Transverse colon (tissue), 4 donors: ENCODE data around the gene RPTOR. TPM values are rescaled to one million over a fixed set of nuclear protein-coding genes. Genes with fewer than 3 reads are reported as not detected.

Experiments used
- DNase-seq: peaks from one replicate; pipeline ENCODE4 v3.0.0-alpha.2; 2019
- H3K27ac ChIP-seq, 4 donors: fragments of 200-600 bp; sonication (generic); 2 replicates each; pipeline ENCODE4 v1.5.1; 2016 to 2018; ENCODE audit warnings: inconsistent platforms in 4 of 4
- H3K27me3 ChIP-seq: fragments of 200-600 bp; sonication (generic); 2 replicates; pipeline ENCODE4 v1.5.1; 2017; ENCODE audit warnings: inconsistent platforms
- H3K36me3 ChIP-seq, 4 donors: fragments of 200-600 bp; sonication (generic); 2 replicates each; pipeline ENCODE4 v1.5.1; 2017 to 2019; ENCODE audit warnings: inconsistent platforms in 4 of 4
- H3K4me1 ChIP-seq, 4 donors: fragments of 200-600 bp; sonication (generic); 2 replicates each; pipeline ENCODE4 v1.5.1; 2017 to 2020; ENCODE audit warnings: inconsistent platforms in 4 of 4
- H3K4me3 ChIP-seq, 4 donors: fragments of 200-600 bp; sonication (generic); 1 replicate in 1 of 4; 2 replicates in 3 of 4; pipeline versions ENCODE4 v1.5.1 to v1.6.1; 2017 to 2019; ENCODE audit warnings: inconsistent platforms in 4 of 4
- H3K9me3 ChIP-seq, 2 donors: fragments of 200-600 bp; sonication (generic); 2 replicates each; pipeline ENCODE4 v1.5.1; 2017 to 2019; ENCODE audit warnings: inconsistent platforms in 2 of 2
- CTCF ChIP-seq, 5 experiments: fragments of 200-600 bp in 3 of 5; fragments of 450-650 bp in 2 of 5; sonication (generic) in 3 of 5; IDR thresholded peaks; 1 replicate in 2 of 5; 2 replicates in 3 of 5; pipeline ENCODE4 v1.5.1; 2016 to 2017; ENCODE audit warnings: antibody characterized with exemption in 5 of 5, inconsistent platforms in 3 of 5, mild to moderate bottlenecking in 2 of 5, moderate library complexity in 1 of 5
- EP300 ChIP-seq: sonication (generic); formaldehyde crosslinking; IDR thresholded peaks from one replicate; pipeline ENCODE4 v1.6.1; 2017; ENCODE audit warnings: antibody characterized with exemption, low read depth
- POLR2A ChIP-seq: fragments of 450-650 bp; IDR thresholded peaks from one replicate; pipeline ENCODE4 v1.6.1; 2016; ENCODE audit warnings: antibody characterized with exemption, mild to moderate bottlenecking, moderate library complexity
- POLR2AphosphoS5 ChIP-seq, 3 donors: sonication (generic); formaldehyde crosslinking; IDR thresholded peaks; one replicate each; pipeline ENCODE4 v1.6.1; 2016; ENCODE audit warnings: antibody characterized with exemption in 3 of 3
- WGBS, 2 donors: methylation state at CpG; one replicate each; pipeline ENCODE4 v1.1.5; 2018; ENCODE audit warnings: low coverage in 1 of 2; 5-methylcytosine and 5-hydroxymethylcytosine counted together
- in situ Hi-C, 4 donors: fragments of 200-750 bp; cut with MboI; loops; one replicate each; pipeline versions ENCODE4 v1.15.0 to v1.15.1; 2017; ENCODE audit warnings: low sequenced_read_pairs in 3 of 4, low pct_ligation_motif_present in 1 of 4, low pct_unique_long_range_greater_than_20kb in 1 of 4
- intact Hi-C: fragments of 100-400 bp; cut with DNase I; formaldehyde crosslinking; loops from one replicate; pipeline ENCODE4 v1.15.1; 2023; ENCODE audit warnings: low total_unique reads
- total RNA-seq, 4 donors: library from RNA; depleted of rRNA; stranded (reverse); fragments of >200 nt; gene quantifications; one replicate each; pipeline ENCODE4 v1.1.0, GENCODE V29; 2016

RPTOR gene
- total RNA-seq, 4 donors from 2014 or later: 28.9 to 79.3 (median 48.0) TPM

DNA sequence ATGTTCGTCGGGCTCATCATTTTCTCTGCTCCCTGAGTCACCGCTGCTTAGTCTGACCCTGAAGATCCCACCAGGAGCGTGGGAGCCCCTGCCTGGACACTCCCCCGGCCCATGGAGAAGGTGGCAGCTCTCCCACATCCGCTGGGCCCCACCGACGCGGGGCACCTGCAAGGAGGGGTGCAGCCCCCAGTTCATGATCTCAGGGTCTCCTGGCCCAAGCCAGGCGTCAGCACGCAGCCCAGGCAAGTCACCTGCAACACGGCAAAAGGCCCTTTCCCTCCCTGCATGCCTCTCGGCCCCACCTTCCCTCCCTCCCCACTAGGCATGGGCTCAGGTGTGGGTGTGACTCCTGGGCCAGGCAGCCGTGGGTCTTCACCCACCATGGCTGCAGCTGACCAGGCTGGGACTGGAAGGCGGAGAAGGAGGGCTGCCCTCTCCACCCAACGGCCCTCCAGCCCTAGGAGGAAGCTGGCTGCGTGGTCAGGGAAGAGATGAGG is 437.3 kb downstream of the RPTOR start:
- TF ChIP-seq EP300 (no peak), POLR2A (no peak), POLR2AphosphoS5 (IDR thresholded peaks at IDR 0.05) (no peak), CTCF (IDR thresholded peaks at IDR 0.05) (no peak)
- H3K4me1 ChIP-seq: peaks cover 3 to 10% (median 9%) of the 10 kb centered on the region in 4 donors
- peaks cover 16% of the 10 kb centered on the region for H3K27me3 ChIP-seq
- no peak overlapping the region for H3K4me3 ChIP-seq
- no peak overlapping the region for H3K27ac ChIP-seq
- no peaks in the 10 kb centered on the region for H3K9me3 ChIP-seq
- no peaks in the 10 kb centered on the region for H3K36me3 ChIP-seq
- WGBS, 2 donors: 59% methylated on average over 17 of the region's 17 CpGs; no CpG with 5 or more reads in 1 of the 2 donors
- DNase-seq: no peak
- intact Hi-C loops: loop anchor here (2.0 to 5.0 kb wide), 2 partner anchors 120 to 555 kb away; no protein-coding TSS in a partner anchor
- in situ Hi-C loops: loop anchor here in 2 of 4 donors (10.0 kb wide), 2 partner anchors 547 to 557 kb away; no protein-coding TSS in a partner anchor

DNA sequence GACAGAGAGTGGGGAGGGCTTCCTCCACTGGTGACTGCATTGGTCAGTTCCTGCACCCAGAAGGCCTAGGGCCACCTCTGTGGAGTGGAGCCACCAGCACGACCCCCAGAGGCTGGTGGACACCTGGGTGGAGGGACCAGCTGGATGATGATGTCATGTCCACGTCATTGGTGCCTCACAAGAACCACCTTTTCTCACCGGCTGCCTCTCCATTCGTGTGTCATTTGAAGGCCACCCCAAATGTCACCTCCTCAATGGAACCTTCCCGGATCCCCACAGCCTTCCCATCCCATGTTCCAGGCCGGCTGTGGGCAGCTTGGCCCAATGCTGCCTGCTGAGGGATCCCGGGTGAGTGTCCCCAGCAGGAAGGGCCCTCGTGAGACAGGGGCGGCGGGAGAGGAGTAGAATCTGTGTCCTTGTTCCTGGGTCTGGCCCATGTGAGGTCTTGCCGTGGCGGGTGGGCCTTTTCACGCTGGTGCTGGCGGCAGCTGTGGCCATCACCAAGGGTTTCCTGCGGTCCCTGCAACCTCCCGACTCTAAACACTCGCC is 437.9 kb downstream of the RPTOR start:
- no peak overlapping the region for H3K4me3 ChIP-seq
- no peaks in the 10 kb centered on the region for H3K36me3 ChIP-seq
- in situ Hi-C loops: loop anchor here in 2 of 4 donors (10.0 kb wide), 2 partner anchors 548 to 558 kb away; no protein-coding TSS in a partner anchor
- peaks cover 16% of the 10 kb centered on the region for H3K27me3 ChIP-seq
- H3K27ac ChIP-seq: no peak overlapping the region
- no peaks in the 10 kb centered on the region for H3K9me3 ChIP-seq
- 76% methylated on average over 17 of the region's 17 CpGs; no CpG with 5 or more reads in 1 of the 2 donors for WGBS, 2 donors
- TF ChIP-seq POLR2A: no peak
- no peak for TF ChIP-seq CTCF (IDR thresholded peaks at IDR 0.05)
- TF ChIP-seq EP300: no peak
- no peak for TF ChIP-seq POLR2AphosphoS5 (IDR thresholded peaks at IDR 0.05)
- H3K4me1 ChIP-seq: peaks cover 3 to 10% (median 9%) of the 10 kb centered on the region in 4 donors
- intact Hi-C loops: loop anchor here (5.0 kb wide), 1 partner anchor 120 kb away; no protein-coding TSS in a partner anchor
- no peak for DNase-seq

DNA sequence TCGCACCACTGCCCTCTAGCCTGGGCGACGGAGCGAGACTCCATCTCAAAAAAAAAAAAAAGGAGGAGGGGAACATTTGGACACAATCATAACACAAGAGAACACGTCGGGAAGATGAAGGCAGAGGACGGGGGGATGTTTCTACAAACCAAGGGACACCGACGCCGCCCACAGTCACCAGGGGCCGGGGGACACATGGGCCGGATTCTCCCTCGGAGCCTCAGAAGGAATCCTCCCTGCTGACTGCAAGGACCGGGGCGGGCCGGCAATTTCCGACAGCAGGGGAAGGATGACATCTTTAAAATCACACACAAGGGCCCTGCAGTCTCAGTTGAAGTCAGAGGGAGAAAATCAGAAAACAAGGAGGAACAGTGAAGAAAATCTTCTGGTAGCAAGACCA is 438.9 kb downstream of the RPTOR start:
- H3K27ac ChIP-seq: peak overlapping the region in 1 of 4 donors; percentile 61
- 73 to 80% methylated on average over 8 to 17 of the region's 17 CpGs for WGBS, 2 donors
- H3K4me3 ChIP-seq: no peak overlapping the region
- intact Hi-C loops: loop anchor here (5.0 kb wide), 1 partner anchor 121 kb away; no protein-coding TSS in a partner anchor
- DNase-seq: no peak
- peaks cover 16% of the 10 kb centered on the region for H3K27me3 ChIP-seq
- H3K36me3 ChIP-seq: no peaks in the 10 kb centered on the region
- no peak for TF ChIP-seq CTCF (IDR thresholded peaks at IDR 0.05)
- no peak for TF ChIP-seq POLR2AphosphoS5 (IDR thresholded peaks at IDR 0.05)
- TF ChIP-seq POLR2A: no peak
- no peak for TF ChIP-seq EP300
- no peaks in the 10 kb centered on the region for H3K9me3 ChIP-seq
- in situ Hi-C loops: loop anchor here in 2 of 4 donors (10.0 kb wide), 2 partner anchors 549 to 559 kb away; no protein-coding TSS in a partner anchor
- peaks cover 3 to 11% (median 10%) of the 10 kb centered on the region in 4 donors for H3K4me1 ChIP-seq

- Histone ChIP-seq H3K27ac (peak overlapping the region; percentile 41 to 64 (median 59)), H3K4me1 (peaks cover 3 to 23% (median 22%) of the 10 kb centered on the region in 4 donors), H3K36me3 (no peaks in the 10 kb centered on the region), H3K4me3 (no peak overlapping the region), H3K27me3 (peaks cover 16% of the 10 kb centered on the region), H3K9me3 (no peaks in the 10 kb centered on the region)
- WGBS, 2 donors: 57% methylated on average over 7 of the region's 7 CpGs; no CpG with 5 or more reads in 1 of the 2 donors
- in situ Hi-C loops (loop anchor here in 2 of 4 donors (10.0 kb wide), 2 partner anchors 550 to 560 kb away; no protein-coding TSS in a partner anchor), intact Hi-C loops (loop anchor here (5.0 kb wide), 2 partner anchors 48 to 122 kb away; no protein-coding TSS in a partner anchor)
- DNase-seq: no peak
- peak in 1 of 3 donors; percentile 24 for TF ChIP-seq POLR2AphosphoS5 (IDR thresholded peaks at IDR 0.05)
- no peak for TF ChIP-seq POLR2A
- TF ChIP-seq EP300: no peak
- peak in 2 of 5 experiments; percentile 14 to 32 for TF ChIP-seq CTCF (IDR thresholded peaks at IDR 0.05)
Measured at GRCh38 chr17:80984749-80985148, 440.1 kb downstream of the RPTOR start.
